GM13976 (cell line): ENCODE results near the gene CDKN1C.

ENCODE experiments used
- DNase-seq: peaks from one replicate; pipeline ENCODE4 v3.0.0; 2012; ENCODE audit warnings: low spot score
- in situ Hi-C: fragments of 300-500 bp; cut with MboI; formaldehyde crosslinking; loops from one replicate; pipeline ENCODE4 v1.12.0; 2022; ENCODE audit warnings: low sequenced_read_pairs, mixed read lengths, inconsistent platforms; ENCODE audit not compliant: unreplicated experiment
- TF ChIP-seq, protein P1 (sequence below): IDR thresholded peaks from 2 replicates; pipeline ENCODE4 v1.5.1; 2012; ENCODE audit warnings: borderline replicate concordance, mild to moderate bottlenecking; ENCODE audit not compliant: insufficient read depth; ENCODE audit errors: extremely low read depth, missing control alignments, control extremely low read depth

The CDKN1C gene

DNA sequence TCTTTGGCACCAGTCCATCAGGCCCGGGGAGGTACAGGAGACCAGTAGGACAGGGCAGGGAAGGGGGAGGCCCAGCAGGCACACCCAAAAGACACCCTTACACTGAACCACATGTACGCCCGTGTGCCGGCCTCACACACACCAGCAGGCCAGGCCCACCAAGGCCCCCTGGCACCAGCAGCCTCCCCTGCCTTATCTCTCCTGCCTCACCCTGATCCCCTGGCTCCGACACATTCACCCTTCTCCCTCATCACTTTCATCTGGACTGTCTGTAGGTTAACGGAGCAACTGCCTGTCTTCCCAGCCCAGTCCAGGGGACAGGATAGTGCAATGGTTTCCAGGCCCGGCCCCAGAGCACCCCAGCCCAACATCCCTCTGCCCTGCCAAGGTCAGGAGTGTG lies 4.9 kb downstream of the CDKN1C start:
- TF ChIP-seq, protein P1, sequence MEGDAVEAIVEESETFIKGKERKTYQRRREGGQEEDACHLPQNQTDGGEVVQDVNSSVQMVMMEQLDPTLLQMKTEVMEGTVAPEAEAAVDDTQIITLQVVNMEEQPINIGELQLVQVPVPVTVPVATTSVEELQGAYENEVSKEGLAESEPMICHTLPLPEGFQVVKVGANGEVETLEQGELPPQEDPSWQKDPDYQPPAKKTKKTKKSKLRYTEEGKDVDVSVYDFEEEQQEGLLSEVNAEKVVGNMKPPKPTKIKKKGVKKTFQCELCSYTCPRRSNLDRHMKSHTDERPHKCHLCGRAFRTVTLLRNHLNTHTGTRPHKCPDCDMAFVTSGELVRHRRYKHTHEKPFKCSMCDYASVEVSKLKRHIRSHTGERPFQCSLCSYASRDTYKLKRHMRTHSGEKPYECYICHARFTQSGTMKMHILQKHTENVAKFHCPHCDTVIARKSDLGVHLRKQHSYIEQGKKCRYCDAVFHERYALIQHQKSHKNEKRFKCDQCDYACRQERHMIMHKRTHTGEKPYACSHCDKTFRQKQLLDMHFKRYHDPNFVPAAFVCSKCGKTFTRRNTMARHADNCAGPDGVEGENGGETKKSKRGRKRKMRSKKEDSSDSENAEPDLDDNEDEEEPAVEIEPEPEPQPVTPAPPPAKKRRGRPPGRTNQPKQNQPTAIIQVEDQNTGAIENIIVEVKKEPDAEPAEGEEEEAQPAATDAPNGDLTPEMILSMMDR = no peak
- DNase-seq = no peak
- in situ Hi-C loops = no loop called here

DNA sequence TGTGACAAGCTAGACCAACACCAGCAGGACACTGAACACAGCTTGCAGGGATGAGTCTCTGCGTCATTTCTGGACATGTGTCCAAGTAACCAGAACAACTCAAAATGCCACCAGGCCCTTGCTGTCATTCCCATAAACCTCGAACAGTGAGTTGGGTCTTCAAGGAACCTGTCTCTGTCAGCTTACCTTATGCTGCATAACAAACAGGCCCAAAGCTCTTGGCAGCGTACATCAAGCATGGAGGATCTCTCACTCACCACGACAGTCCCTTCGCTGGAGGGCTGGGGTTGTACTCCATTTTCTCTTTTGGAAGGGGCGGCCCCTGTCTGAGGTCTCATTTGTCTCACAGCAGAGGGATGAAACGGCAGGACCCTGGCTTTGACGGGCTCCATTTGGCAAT lies 6.8 kb downstream of the CDKN1C start:
- DNase-seq = no peak
- TF ChIP-seq, protein P1 = no peak
- in situ Hi-C loops = loop anchor here (10.0 kb wide), 1 partner anchor 444 kb away; no protein-coding TSS in a partner anchor

DNA sequence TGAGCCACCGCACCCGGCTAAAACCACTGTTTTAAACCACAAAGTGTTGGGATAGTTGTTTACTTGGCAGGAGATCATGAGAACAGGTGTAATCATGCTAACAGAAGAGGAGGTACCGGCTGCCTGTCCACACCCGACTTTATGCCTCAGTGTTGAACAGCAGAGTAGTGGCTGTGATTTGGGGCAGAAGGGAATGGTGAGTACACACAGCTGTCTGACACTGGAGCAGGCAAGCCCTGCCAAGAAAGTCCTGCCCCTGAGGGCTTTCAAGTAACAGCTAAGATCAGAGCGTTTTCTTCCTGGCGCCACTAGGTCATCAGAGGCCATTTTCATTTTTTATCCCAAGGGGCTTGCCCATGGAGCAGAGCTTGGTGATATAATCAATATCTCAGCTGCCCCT lies 8.1 kb downstream of the CDKN1C start:
- in situ Hi-C loops = loop anchor here (10.0 kb wide), 1 partner anchor 443 kb away; no protein-coding TSS in a partner anchor
- DNase-seq = no peak
- TF ChIP-seq, protein P1 = no peak

DNA sequence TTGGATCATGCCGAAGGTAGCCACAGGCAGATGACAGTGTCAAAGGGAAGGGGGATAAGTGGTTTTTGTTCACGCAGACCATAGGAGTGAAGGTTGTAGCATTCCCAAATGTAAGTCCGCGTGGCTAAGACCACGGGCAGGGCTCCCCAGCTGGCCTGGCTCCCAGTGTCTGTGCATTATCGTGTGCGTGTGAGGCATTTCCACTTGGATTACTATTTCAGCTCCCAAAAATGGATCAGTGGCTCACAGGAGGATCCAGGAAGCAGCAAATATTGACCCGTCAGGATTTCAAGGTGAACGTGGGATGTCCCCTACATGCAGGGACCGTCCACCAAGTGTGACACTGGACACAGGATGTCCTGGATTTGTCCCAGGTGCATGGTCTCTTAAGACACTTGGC lies 10.6 kb downstream of the CDKN1C start:
- TF ChIP-seq, protein P1 = no peak
- DNase-seq = no peak
- in situ Hi-C loops = loop anchor here (10.0 kb wide), 1 partner anchor 440 kb away; no protein-coding TSS in a partner anchor

DNA sequence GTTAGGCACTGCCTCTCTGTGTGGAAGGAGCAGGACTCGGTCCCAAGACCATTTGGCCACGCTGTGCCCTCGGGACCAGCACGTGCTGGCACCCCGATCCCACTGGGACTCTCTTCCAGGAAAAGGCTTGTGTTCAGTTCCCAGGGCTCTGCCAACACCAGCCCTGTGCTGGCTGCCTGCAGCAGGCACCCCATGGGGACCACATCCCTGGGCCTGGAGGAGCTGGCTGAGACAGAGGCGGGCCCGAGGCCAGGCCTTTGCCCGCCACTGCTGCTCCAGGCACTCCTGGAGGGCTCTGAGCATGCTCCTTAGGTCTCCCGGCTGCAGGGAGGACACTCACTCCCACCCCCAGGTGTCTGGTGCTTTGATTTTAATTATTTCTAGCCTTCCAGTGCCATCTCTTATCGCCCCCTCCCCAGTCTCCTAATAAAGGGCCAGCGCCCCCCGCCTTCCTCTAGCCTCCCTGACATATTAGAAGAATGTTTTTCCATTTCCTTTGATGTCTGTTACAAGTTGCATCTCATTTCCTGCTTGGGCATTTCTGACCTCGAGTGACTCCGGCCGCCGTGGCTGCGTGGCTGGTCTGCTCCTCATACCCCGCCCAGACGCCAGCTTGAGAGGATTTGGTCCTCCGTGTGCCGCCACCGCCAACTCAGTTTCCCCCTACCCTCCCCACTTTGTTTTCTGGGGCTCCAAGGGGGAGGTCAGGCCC lies 14.4 kb downstream of the CDKN1C start:
- no peak for DNase-seq
- in situ Hi-C loops = loop anchor here (10.0 kb wide), 1 partner anchor 436 kb away; no protein-coding TSS in a partner anchor
- TF ChIP-seq, protein P1 = no peak

DNA sequence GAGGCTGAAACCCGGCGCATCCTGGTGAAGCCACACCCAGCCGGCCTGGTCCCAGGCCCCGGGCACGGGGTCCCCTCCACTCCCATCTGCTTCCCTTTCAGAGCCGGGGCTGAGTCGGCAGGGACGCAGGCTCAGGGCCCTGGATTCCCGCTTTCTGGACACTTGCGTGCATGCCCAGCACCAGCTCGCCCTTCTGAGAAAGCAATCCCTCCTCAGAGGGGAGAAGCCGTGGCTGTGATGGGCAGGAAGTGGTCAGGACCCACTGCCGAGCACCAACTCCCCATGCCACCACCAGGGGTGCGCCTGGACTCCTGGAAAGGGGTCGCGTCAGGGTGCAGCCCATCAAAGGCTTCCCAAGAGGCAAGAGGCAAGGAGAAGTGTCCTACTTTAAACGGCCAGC lies 15.1 kb downstream of the CDKN1C start:
- in situ Hi-C loops = loop anchor here (10.0 kb wide), 1 partner anchor 436 kb away; no protein-coding TSS in a partner anchor
- TF ChIP-seq, protein P1 = no peak
- no peak for DNase-seq
